HG02981 (cell line): ENCODE data around the gene KMT2D.
A peak's percentile ranks its signal among the peaks of the same experiment; 100 is the strongest.
"Not testable (repeated sequence)": the region's sequence is repeated elsewhere in the genome, so short reads cannot be mapped to it uniquely, and the experiment has no call there.

ENCODE experiments used
- ATAC-seq: cut with Tn5 transposase; IDR thresholded peaks from one replicate; pipeline ENCODE4 v1.9.1; 2021; ENCODE audit warnings: mild to moderate bottlenecking, moderate library complexity; ENCODE audit not compliant: unreplicated experiment

KMT2D gene

GRCh38 chr12:49088150-49088931, 27.7 kb upstream of the KMT2D start:
- no peak for ATAC-seq

DNA sequence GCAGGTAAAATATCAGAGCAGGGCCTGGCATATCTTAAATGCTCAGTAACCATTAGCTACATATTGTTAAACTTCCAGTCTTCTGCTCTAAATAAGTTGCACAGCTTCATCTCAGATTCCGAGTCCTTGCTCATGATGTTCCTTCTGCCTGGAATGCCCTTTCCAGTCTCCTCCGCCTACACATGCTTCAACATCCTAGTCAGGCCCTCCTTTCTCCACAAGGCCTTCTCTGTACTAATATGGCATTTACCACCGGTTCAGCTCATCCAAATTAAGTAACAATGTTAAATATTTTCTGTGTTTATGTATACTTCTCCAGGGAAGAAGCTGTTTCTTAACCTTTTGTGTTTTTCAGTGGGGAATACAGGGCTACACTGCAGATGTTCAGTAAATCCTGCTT, 25.5 kb upstream of the KMT2D start:
- ATAC-seq: no peak

- no peak for ATAC-seq
These were observed 23.8 kb upstream of the KMT2D start for GRCh38 chr12:49084438-49084837.

- no peak for ATAC-seq
These were observed 19.2 kb upstream of the KMT2D start for GRCh38 chr12:49079793-49080192.

GRCh38 chr12:49070971-49071370, 10.4 kb upstream of the KMT2D start:
- ATAC-seq: no peak

DNA sequence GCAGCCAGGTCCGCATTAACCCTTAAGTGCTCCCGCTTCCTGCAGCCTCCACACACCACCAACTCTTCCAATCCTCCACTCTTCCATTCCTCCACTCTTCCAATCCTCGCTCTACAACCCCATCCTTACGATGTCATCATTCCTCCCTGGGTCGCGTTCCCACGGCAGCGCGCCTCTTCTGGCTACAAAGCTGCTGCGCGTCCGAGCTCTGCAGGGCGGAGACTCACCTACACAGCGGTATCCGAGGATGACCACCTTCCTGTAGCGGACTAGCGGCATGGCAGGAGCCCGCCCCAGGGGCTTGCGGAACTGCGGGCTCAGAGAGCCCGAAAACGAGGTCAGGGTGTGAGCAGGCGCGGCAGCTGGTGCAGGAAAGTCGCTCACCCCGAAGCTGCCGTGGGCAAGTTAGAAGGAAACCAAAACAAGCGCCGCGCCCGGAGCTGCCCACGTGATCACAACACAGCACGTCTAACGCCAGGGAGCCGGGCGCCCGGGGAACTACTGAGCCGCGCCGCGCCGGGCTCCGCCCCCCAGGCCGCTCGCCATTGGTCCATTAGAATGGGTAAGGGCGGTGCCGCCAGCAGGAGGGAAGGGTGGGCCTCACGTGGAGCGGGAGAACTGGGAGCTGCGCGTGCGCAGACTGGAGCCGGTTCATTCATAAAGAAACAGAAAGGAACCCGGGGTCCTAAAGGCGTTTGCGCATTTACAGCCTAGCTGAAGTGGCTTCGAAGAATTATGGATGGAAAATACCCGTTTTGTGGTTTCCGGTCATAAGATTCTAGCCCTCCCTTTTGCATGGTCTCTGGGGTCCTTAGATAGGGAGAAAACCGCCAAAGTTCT, 9.1 kb upstream of the KMT2D start, which contains the start of gene RHEBL1:
Gene RHEBL1, minus strand, starts transcription at position 473 of the 840 bp plus-strand sequence. Its CDS starts 194 bp downstream, at position 279.
- ATAC-seq: peak; percentile 98

DNA sequence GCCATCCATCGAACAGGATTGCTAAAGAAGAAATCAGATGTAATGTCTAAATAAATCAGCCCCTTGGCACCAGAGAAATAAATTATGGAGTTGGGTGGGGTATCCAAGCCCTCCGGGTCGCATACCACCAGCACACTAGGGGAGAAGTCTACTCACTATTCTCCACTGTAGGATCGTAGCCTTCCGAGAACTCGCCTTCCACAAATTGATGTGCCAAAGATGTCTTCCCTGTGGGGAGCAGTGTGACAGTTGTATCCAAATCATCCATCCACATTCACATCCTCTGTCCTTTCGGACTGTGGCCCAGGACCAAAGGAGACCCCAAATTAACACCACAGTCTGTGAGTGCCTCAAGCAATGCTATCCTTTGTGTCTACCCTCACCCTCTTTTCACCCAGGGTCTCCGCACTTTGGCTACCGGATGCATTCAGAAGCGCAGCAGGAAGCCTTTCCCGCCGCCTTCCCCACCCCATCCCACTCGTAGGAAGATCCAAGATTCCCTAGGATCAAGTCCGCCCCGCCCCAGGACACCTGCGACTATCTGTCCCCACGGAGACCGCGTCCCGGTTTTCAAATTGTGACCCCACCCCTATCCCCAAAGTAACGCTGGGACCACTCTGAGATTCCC, 8.4 kb upstream of the KMT2D start:
- no peak for ATAC-seq

DNA sequence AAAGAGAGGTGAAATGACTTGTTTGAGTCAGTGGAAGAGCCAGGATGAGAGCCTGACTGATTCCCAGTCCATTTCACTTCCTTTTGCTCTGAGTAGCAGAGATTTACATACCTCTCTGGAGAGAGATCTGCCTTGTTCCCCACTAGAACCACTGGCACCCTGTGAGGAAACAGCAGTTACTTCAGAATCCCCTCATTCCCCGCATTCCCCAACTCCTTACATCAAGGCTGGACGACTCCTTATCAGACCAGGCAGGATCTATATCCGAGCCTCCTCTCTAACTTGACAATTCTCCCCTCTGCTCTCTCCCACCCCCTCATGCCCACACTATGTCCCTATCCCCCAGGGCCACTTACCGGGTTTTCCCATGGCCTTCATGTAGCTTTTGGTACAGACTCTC, 5.5 kb upstream of the KMT2D start:
- ATAC-seq: no peak

DNA sequence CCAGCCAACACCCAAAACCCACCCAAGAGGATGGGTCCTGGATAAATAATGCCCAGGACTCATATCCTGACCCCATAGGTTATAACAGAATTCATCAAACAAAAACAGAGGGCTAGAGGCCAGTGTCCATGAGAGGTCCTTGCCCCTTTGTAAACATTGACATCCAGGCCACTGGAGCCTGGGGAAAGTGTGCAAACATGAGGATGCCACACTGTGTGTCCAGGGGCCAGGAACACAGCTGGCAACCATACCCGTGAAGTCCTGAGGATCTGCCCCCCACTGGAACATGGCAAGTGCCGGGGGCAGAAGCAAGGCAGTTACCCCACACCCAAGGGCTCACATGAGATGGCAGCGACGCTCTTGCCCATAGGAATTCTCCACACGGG, 4.2 kb upstream of the KMT2D start:
- ATAC-seq: no peak

GRCh38 chr12:49061916-49062315, 1.3 kb upstream of the KMT2D start:
- ATAC-seq: not testable (repeated sequence)

GRCh38 chr12:49061157-49061650, 610 bp upstream of the KMT2D start:
- ATAC-seq: no peak

DNA sequence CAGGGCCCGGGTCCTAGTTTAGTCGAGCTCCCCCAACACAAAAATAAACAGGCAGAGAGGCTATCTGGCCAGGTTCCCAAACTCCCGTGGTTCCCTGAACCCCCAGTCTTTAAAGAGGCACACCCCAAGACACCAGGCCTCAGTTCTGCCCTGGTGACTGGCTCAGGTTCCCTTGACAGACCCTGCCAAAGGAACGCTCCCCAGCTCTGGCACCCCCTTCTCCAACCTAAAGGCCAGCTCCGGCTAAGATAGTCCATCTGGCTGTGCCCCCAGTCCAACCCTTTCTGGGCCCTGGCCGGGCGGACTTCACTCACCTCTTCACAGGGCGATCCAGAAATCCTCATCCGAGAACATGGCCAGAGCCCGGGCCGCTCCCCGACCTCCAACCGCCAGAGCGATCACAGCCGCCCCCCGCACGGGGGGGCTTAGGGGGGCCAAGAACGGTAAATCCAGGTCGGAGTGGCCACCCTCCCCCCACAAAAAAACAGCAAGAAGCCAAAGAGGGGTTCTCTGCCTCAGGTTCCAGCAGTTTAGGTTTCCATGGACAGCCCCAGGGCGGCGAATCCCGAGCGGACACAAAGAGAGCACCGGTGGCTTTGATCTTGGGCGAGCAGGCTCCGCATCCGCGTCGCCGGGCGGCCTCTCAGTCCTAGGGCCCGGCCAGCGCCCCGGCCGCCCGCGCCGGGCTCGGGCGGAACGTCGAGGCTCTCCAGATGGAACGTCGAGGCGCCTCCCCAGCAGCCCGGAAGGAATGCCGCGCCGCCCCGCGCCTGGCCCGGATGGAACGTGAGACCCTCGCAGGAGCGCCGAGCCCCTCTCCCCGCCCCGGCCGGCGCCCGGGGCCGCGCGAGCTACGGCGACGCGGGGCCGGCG, 1.1 kb downstream of the KMT2D start:
- ATAC-seq: peak; percentile 8

GRCh38 chr12:49059045-49059298, 1.6 kb downstream of the KMT2D start:
- ATAC-seq: no peak

GRCh38 chr12:49058366-49059044, 2.1 kb downstream of the KMT2D start:
- no peak for ATAC-seq

- ATAC-seq: no peak
These were observed 2.7 kb downstream of the KMT2D start for GRCh38 chr12:49057888-49058287.

DNA sequence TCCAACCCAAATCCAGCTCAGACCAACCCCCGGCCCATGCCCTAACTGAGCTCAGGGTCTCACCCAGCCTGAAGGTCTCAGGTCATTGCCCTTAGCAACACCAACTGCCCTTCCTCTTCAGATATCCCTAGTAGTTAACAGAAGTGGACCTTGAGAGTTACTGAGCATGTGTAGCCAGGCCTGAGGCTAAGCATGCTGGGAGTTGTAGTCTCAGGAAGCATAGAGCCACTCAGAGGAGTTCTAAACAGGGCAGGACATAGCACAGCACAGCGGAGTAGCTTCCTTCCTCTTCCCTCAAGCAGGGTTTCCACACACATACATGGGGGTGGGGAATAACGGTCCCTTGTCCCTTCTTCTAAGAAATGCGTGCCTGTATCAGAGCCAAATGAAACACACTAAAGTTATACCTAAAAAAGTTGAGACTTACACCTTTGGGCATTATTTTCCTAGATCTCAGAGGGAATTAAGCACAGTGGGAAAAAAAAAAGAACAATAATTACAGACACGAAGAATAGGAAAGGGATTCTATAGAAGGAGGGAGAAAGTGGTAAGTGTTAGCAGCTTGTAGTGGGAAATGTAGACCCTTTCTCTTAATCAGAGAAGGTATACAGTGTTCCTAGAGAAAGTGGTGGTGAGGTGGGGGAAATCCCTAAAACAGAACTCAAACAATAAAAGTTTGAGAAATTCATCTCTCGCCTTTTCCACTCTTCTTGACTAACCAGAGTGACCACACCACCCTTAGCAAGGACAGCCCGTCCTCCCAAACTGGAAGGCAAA, 4.4 kb downstream of the KMT2D start:
- peak; percentile 60 for ATAC-seq

DNA sequence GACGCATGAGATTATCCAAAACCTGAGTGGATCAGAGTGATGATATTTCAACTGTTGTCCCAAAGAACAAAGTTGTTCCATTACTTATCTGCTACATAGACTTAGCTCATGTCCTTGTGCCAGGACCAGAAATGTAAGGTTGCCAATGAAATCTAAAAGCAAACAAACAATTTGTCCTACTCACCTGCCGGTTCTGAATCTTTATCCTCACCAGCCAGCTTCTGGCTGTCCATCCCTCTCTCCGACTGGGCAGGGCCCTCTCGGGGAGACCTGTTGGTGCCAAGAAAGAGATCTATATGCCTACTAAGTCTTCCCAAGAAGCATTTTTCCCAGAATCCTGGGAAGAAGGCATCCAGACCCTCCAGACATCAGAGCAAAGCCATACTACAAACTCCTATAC, 5.5 kb downstream of the KMT2D start:
- ATAC-seq: no peak

DNA sequence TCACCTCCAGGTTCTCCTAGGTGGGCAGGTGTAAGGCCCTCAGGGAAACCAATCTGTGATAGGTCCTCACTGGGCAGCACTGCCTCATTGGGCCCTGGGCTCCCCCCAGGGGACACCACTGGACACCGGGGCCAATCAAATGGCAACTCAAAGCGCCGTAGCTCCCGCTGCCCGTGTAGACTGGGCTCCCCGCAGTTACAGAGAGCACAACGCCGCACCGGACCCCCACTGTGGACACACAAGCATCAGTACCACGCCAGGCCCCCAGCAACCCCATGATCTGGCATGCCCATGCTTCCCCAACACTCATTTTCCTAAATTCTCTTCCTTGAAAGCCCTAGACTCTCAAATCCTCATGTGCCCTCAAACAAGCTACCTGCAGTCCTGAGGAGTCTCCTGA, 6.1 kb downstream of the KMT2D start:
- no peak for ATAC-seq

- ATAC-seq: no peak
These were observed 6.5 kb downstream of the KMT2D start for GRCh38 chr12:49054096-49054495.
